Measurements from ENCODE around the gene LRRC31. TPM values are rescaled to one million over a fixed set of nuclear protein-coding genes. Genes with fewer than 3 reads are reported as not detected.

The LRRC31 gene
- total RNA-seq, 3 donors from 2014 or later: 0.29 to 7.5 TPM; not detected in 1

- no peak overlapping the region for H3K27ac ChIP-seq
- no peak overlapping the region for H3K4me3 ChIP-seq
- no peaks in the 10 kb centered on the region for H3K36me3 ChIP-seq
- H3K9me3 ChIP-seq: no peaks in the 10 kb centered on the region
- H3K27me3 ChIP-seq: no peaks in the 10 kb centered on the region
- no peak for DNase-seq (ENCODE audit: low spot score in 2 of 2)
- TF ChIP-seq CTCF (IDR thresholded peaks at IDR 0.05) (no peak), POLR2A (IDR thresholded peaks at IDR 0.05) (no peak), POLR2AphosphoS5 (IDR thresholded peaks at IDR 0.05) (no peak)
- no peaks in the 10 kb centered on the region for H3K4me1 ChIP-seq
- intact Hi-C loops (cut with DNase I; ENCODE audit: low total_unique reads): no loop called here
Measured at GRCh38 chr3:169827712-169828111, 42.0 kb downstream of the LRRC31 start.

- no peaks in the 10 kb centered on the region for H3K9me3 ChIP-seq
- no peaks in the 10 kb centered on the region for H3K27me3 ChIP-seq
- H3K4me3 ChIP-seq: no peak overlapping the region
- H3K27ac ChIP-seq: no peak overlapping the region
- no peak for DNase-seq (ENCODE audit: low spot score in 2 of 2)
- no peaks in the 10 kb centered on the region for H3K36me3 ChIP-seq
- no peaks in the 10 kb centered on the region for H3K4me1 ChIP-seq
- intact Hi-C loops (cut with DNase I; ENCODE audit: low total_unique reads): no loop called here
- TF ChIP-seq CTCF (IDR thresholded peaks at IDR 0.05) (no peak), POLR2AphosphoS5 (IDR thresholded peaks at IDR 0.05) (no peak), POLR2A (IDR thresholded peaks at IDR 0.05) (no peak)
Measured at GRCh38 chr3:169825316-169825715, 44.4 kb downstream of the LRRC31 start.

- Histone ChIP-seq H3K27ac (no peak overlapping the region), H3K4me1 (no peaks in the 10 kb centered on the region), H3K36me3 (no peaks in the 10 kb centered on the region), H3K4me3 (no peak overlapping the region), H3K27me3 (peaks cover 0 to 5% of the 10 kb centered on the region in 2 donors), H3K9me3 (no peaks in the 10 kb centered on the region)
- TF ChIP-seq POLR2AphosphoS5 (IDR thresholded peaks at IDR 0.05) (no peak), CTCF (IDR thresholded peaks at IDR 0.05) (no peak), POLR2A (IDR thresholded peaks at IDR 0.05) (no peak)
- DNase-seq (ENCODE audit: low spot score in 2 of 2): no peak
- intact Hi-C loops (cut with DNase I; ENCODE audit: low total_unique reads): no loop called here
Measured at GRCh38 chr3:169822983-169823382, 46.8 kb downstream of the LRRC31 start.

GRCh38 chr3:169822540-169822939 is 47.2 kb downstream of the LRRC31 start:
- intact Hi-C loops (cut with DNase I; ENCODE audit: low total_unique reads): no loop called here
- Histone ChIP-seq H3K27ac (no peak overlapping the region), H3K27me3 (peaks cover 0 to 5% of the 10 kb centered on the region in 2 donors), H3K9me3 (no peaks in the 10 kb centered on the region), H3K4me3 (no peak overlapping the region), H3K4me1 (no peaks in the 10 kb centered on the region), H3K36me3 (no peaks in the 10 kb centered on the region)
- TF ChIP-seq CTCF (IDR thresholded peaks at IDR 0.05): no peak
- TF ChIP-seq POLR2A (IDR thresholded peaks at IDR 0.05): no peak
- no peak for TF ChIP-seq POLR2AphosphoS5 (IDR thresholded peaks at IDR 0.05)
- no peak for DNase-seq (ENCODE audit: low spot score in 2 of 2)

GRCh38 chr3:169822091-169822490 is 47.6 kb downstream of the LRRC31 start:
- Histone ChIP-seq H3K36me3 (no peaks in the 10 kb centered on the region), H3K4me1 (no peaks in the 10 kb centered on the region), H3K4me3 (no peak overlapping the region), H3K27ac (no peak overlapping the region), H3K9me3 (no peaks in the 10 kb centered on the region), H3K27me3 (peaks cover 0 to 5% of the 10 kb centered on the region in 2 donors)
- intact Hi-C loops (cut with DNase I; ENCODE audit: low total_unique reads): no loop called here
- DNase-seq (ENCODE audit: low spot score in 2 of 2): no peak
- TF ChIP-seq POLR2AphosphoS5 (IDR thresholded peaks at IDR 0.05) (no peak), POLR2A (IDR thresholded peaks at IDR 0.05) (no peak), CTCF (IDR thresholded peaks at IDR 0.05) (no peak)
